C4-2B (cell line): ENCODE measurements around the gene ST6GALNAC6.

Experiments
- CTCF ChIP-seq: fragments of 450-650 bp; conservative IDR thresholded peaks from 2 replicates; pipeline ENCODE4 v1.5.1; 2017; ENCODE audit warnings: mild to moderate bottlenecking
- ZFX ChIP-seq: fragments of 450-650 bp; IDR thresholded peaks from 2 replicates; pipeline ENCODE4 v1.6.1; 2017

- TF ChIP-seq CTCF (no peak), ZFX (no peak)
These were observed 45.9 kb upstream of the ST6GALNAC6 start for GRCh38 chr9:127945338-127945737.
